DMS153 treated with DMSO at 0.1 percent for 48 hours (cell line): ENCODE data around the gene PNMA8B.

ENCODE experiments used
- DNase-seq: peaks from one replicate; lab custom pipeline; 2025; ENCODE audit not compliant: unreplicated experiment; lab: John Stamatoyannopoulos, UW

PNMA8B gene

GRCh38 chr19:46487802-46488445, 7.7 kb downstream of the PNMA8B start:
- DNase-seq, result peak; percentile 42

GRCh38 chr19:46487178-46487801, 8.4 kb downstream of the PNMA8B start:
- no peak for DNase-seq

DNA sequence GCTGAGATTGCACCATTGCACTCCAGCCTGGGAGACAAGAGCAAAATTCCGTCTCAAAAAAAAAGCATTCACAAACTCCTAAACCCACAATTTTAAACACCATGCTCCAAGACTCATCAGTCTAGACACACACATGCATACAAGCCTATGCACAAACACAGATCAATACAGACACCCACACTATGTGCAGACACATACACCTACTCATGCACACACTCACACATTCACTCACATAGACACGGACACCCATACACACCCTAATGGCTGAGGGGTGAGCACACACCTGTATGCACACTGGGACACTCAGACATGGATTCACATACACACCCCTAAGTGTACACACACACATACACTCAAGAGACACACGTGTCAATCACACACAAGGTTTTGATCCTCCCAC, 9.3 kb downstream of the PNMA8B start:
- DNase-seq, result no peak

GRCh38 chr19:46484656-46485055, 11.0 kb downstream of the PNMA8B start:
- DNase-seq, result no peak

GRCh38 chr19:46482631-46483030, 13.0 kb downstream of the PNMA8B start:
- no peak for DNase-seq

DNA sequence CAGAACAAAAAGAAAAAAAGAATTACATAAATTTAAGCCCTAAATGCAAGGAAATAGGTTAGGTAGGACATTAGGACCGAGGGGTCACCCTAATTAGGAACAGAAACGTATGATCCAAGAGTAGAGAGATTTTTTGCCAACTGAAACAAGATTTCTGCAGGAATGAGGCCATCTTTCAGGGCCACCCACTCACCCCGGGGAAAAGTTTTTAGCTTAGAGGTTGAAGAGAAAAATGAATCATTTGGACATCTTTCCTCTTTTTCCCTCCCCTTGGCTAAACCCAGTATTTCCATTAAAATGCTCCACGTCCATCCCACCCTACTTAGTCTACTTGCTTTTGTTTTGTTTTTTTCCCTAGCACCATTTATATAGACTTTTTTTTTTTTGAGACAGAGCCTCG, 13.7 kb downstream of the PNMA8B start:
- DNase-seq, result no peak

GRCh38 chr19:46481223-46481848, 14.3 kb downstream of the PNMA8B start:
- no peak for DNase-seq

DNA sequence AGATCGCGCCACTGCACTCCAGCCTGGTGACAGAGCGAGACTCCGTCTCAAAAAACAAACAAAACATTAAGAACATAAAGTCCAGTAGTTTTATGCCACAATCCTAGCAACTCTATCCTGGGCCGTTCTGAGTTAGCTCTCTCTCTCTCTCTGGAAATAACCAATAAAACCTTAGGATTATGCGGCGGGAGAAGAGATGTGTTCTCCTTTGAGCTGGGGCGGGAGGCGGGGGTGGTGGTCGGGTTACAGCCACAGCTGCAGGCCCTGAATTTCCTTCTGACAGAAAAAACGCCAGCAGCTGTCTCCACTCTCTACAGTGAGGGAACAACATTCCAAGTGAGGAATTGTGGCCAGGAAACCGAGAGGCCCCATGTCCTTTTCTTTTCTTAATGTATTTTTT, 15.3 kb downstream of the PNMA8B start:
- no peak for DNase-seq

- DNase-seq, result no peak
Measured at GRCh38 chr19:46478356-46478986, 17.2 kb downstream of the PNMA8B start.

GRCh38 chr19:46475986-46476385, 19.7 kb downstream of the PNMA8B start:
- no peak for DNase-seq

- DNase-seq, result no peak
Measured at GRCh38 chr19:46474211-46474610, 21.5 kb downstream of the PNMA8B start.

GRCh38 chr19:46472592-46472991, 23.1 kb downstream of the PNMA8B start:
- no peak for DNase-seq

DNA sequence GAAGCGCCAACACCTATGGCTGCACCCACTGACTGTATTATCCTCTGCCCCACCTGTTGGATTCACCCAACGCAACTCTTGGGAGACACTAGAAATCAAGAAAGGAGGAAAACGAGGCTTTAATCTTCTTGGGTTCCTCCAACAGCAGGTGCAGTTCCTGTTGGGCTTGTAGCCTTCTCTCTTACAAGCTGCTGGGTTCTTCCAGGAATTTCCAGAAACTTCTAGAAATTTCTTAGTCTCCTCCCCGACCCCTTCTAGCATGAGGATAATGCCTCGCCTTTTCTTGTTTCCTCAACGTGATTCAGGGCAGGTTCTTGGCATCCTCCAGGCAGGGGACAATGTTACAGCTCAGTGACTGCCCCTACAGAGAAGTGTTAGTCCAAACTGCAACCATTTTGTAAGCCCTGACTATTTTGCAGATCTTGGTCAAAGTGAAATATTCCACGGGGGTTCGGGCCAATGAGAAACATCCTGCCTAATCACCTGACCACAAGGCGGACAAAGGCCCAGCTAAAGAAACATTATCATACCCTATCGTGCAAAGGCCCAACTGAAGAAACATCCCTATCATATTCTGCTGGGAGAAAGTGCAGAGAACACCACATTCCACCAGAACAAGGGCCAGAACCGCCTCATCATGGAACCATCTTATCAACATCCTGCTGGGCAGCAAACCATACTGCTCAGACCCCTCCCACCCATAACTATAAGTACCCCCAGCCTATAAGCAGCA, 23.7 kb downstream of the PNMA8B start:
- no peak for DNase-seq

DNA sequence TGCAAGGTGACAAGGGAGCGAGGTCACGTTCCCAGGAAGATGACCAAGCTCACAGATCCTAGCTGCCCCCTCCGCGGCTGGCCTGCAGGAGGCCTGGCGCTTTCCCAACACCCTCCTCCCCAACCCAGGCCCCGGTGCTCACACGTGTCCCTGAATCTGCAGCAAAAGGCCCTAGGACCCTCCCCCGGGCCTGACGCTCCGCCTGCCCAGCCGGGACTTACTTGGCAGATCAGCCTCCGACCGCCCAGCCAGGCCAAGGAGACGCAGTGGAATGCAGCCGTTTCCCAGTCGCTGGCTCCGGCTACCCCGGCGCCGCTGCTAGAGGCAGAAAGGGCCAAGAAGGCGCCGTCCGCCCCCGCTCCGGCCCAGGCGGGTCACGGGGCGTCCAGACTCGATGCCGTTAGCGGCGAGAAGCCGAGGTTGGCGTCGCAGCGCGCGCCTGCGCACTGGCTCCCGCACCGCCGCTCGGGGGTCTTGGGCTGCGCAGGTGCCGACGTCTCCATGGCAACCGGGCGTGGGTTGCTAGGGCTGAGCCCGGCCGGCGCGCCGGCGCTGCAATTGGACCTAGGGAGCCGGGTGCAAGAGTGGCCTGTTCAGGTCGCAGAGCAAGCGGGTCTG, 24.4 kb downstream of the PNMA8B start, which contains the start of gene PNMA8A:
PNMA8A (minus strand) TSS at position 448 of the 618 bp plus-strand sequence. CDS start 528 bp downstream, outside the sequence.
- peak; percentile 77 for DNase-seq

- no peak for DNase-seq
Measured at GRCh38 chr19:46470376-46470775, 25.3 kb downstream of the PNMA8B start.

DNA sequence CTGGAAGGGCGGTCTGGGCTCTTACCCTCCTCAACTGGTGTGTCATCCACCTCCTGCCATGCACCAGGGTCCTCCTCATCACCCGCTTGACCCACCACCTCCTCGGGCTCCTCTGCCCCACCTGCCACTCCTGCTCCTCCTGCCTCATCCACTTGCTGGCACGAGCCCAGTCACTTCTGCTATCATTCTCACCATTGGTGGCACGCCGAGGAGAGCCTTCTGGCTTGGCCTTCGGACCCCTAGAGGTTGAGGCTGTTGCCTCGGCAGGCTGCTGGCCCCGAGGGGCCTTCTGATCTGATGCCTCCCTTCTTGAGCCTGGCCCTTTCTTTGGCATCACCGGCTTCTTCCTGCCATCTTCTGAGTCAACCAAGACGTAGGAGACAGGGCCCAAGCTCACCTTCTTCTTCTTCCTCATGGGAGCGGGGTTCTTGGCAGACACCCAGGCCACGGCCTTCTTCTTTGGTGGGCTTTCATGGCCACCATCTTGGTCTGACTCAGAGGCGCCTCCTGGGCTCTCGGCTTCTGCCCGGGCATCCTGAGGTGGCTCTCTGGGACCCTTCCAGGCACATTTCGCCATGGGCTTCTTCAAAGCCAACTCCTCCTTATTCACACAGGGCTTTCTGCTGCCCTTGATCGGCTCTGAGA, 26.0 kb downstream of the PNMA8B start:
- no peak for DNase-seq

GRCh38 chr19:46466536-46467196, 29.0 kb downstream of the PNMA8B start:
- DNase-seq, result no peak

- DNase-seq, result no peak
Measured at GRCh38 chr19:46463516-46463915, 32.2 kb downstream of the PNMA8B start.

- no peak for DNase-seq
Measured at GRCh38 chr19:46461537-46461936, 34.1 kb downstream of the PNMA8B start.

DNA sequence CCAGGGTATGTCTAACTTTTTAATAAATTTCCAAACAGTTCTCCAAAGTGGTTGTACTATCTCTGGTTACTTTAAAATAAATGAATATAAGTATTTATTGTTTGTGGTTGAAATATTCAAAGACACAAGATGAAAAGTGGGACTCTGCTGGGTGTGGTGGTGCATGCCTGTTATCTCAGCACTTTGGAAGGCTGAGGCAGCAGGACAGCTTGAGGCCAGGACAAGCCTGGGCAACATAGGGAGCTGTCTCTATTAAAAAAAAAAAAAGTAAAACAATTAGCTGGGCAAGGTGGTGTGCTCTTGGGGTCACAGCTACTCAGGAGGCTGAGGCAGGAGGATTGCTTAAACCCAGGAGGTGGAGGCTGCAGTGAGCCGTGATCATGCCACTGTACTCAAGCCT, 34.7 kb downstream of the PNMA8B start:
- no peak for DNase-seq
